Middle frontal gyrus (tissue), 1 donor: ENCODE results near the gene CHI3L1.

ENCODE experiments used
- DNase-seq: peaks from one replicate; pipeline ENCODE4 v3.0.0-alpha.2; 2015; ENCODE audit warnings: low spot score; ENCODE audit errors: extremely low spot score

CHI3L1 gene

DNA sequence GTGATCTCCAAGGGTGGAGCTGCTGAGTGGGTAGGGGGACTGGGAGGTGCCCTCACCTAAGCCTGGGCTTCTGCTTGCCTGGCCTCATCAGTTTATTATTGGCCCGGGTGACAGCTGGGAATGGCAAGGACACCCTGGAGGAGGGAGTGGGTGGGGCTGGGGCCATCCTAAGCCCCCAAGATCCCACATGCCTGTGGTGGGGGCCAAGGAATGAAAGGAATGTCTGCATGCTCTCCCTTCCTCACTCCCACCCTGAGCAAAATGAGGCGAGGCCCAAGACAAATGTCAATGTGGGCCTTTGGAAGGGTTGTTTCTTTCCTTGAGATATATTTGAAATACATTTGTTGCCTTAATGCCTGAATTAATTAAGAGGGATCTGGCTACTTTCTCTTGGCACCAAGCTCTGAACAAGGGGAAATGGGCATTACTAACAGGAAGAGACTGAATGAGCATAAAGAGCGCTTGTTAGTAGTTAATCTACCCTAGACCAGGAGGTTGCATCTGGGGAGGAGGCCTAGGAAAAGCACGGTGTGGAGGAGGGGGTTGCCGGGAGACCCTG is 19.7 kb upstream of the CHI3L1 start:
- DNase-seq: no peak

DNA sequence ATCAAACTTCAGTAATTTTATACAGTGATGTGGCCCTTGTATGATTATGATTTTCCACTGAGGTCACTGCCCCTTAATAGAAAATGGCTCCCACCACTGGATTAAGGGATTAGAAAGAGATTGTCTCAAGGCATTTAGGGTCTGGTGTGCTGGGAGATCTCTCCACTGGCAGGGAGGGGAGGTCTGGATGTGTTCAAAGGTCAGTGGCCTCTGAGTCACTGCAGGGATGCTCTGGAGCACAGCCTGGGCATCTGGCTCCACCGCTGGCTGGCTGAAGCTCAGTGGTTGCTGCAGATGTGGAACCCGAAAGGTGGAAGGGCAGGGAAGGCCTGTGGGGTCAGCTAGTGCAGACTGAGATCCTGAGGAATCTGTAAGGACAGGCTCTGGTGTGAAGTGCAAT is 18.3 kb upstream of the CHI3L1 start:
- no peak for DNase-seq

DNA sequence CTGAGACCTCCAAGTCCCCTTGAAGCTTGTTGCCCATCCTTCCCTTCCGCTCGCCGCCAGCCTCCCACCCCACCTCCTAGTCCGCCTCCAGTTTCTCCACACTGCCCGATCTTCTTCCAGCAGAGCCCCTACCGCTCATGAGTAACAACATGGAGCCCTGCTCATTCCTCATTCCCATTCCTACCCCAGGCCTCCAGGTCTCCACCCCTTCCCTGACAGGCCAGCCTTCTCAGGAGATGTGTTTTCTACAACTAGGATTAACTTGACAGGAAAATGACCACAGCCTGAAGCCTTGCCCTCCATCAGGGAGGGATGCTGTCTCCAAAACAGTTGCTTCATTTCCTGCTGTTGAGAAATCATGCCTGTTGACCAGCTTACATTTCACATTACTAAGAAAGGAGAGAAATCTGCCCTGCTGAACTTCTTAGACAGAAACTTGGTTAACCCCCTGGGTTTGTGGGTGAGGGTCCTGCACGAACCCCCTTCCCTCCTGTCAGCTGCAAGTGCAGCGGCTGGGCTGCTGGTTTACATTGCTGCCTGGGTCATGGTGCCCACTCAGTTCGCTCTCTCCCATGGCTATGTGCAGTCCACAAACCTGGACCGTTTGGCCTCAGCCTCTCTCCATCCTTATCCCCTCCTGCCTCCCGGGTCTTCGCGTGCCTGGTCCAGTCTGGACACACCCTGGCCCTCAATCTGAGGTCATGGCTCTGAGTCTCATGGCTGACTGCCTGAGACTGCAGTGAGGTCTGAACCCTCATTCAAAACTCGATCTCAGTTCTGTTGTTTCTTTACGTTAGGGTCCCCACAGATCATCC is 16.1 kb upstream of the CHI3L1 start:
- DNase-seq: no peak

DNA sequence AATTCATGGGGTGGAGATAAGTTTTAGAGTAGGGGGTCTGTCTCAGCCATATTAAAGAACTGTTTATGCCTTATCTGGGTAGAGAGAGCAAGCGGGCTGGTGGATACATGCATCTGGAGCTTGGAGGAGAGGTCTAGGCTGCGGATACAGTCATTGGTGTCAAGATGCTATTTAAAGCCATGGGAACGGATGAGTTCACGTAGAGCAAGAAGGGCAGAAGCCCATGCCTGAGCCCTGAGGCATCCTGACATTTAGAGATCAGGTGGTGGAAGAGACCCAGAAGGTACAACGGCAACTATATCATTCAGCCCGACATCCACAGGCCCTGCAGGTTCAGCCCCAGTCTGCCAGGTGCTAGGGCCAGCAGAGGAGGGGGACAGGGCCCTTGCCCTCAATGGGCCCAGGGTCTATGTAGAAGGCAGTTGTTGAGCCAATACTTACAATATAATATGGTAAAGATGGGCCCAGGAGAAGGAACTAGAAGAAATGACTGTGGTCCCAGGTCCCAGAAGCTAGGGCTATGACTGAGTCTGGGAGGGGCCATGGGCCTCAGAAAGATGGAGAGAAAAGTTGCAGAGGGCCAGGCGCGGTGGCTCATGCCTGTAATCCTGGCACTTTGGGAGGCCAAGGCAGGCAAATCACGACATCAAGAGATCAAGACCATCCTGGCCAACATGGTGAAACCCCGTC is 15.2 kb upstream of the CHI3L1 start:
- DNase-seq: no peak

DNA sequence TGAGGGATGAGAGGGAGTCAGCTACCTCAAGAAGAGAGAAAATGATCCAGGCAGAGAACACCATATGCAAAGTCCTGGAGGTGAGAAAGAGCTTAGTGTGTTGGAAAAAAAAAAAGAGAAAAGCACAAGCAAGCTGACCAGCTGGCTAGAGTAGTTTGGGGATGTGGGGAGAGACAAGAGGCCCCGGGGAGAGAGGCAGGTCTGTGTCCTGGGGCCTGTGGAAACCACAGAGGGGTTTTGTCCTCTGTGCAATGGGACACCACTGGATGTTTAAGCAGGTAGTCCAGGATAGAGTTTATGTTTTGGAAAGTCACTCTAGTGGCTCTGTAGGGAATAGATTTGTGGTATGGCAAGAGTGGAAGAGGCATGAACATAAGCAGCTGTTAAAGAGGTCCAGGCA is 14.4 kb upstream of the CHI3L1 start:
- DNase-seq: no peak

DNA sequence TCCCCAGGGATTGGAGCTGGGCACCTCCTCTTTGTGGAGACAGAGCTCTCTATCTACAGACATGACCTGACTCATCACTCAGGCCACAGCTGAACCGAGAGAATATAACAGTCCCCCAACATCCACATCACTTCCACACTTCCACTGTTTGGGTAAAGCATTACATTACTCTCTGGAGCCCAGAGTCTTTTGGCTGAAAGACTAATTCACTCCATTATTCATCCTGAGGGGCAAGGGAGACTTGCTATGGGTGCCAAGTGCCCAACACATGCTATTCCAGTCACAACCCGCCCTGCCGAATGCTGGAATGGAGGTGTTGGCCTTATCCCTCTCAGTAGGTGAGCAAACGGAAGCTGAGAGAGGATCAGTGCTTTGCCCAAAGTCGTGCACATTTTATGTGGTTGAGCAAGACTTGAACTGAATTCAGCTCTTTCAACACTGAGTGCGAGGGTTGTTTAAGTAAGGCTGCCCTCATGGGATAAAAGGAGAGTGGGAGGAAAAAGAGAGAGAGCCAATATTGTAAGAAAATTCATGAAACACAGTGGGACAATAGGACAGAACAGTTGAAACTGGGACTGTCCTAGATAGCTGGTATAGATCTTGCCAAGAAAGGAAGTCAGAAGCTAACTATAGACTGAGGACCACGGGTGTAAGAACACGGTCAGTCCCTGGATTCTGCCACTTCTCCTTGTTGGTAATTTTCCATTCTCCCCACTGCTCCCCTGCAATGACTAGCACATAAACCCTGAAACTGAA is 13.5 kb upstream of the CHI3L1 start:
- DNase-seq: peak; percentile 42

DNA sequence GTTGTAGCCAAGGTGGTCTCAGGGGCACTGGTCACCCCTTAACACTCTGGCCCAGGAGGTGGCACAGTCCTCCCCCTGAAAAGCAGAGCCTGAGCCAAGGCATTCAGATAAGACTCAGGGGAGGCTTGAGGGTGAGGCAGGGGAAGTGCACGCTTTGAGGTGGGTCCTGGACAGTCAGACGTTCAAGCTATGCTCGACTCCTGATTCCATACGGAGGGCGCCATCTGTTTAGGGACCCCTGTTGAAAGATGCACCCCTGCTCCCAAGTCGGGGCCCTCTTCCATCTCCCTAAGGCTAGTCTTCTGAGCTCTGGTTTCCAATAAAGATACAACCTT is 12.9 kb upstream of the CHI3L1 start:
- DNase-seq: no peak

DNA sequence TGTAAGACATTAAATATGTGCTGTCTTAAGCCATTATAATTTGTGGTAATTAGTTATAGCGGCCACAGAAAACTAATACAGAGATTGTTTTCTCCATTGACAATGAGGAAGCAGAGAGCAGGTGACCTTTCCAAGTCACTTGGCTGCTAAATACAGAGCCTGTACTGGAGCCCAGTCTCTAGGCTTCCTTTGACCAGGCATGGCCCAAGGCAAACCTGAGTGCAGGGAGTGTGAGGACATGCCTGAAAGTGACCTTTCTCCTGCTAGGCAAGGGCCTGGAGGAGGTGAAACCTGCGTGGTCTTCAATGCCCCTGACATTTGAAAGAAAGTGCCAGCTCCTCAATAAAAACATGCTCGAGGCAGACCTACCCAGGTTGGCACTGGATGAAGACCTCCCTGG is 12.5 kb upstream of the CHI3L1 start:
- DNase-seq: no peak

DNA sequence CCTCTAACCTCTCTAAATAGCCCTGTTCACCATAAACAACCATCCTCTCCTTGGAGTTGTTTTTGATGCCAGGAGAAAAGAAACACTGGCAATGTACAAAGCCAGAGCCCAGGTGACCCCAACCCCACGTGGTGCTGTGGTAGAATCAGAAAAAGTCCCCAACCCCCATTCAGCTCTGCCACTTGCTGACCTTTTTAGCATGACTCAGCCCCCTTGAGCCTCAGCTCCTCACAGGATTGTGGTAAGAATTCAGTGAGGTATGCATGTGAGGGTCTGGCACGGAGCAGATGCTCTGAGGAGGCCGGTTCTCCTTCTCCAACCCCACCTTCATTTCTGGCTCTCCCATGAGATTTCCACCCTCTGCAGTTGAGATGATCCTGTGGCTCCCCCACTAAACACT is 11.1 kb upstream of the CHI3L1 start:
- DNase-seq: no peak

DNA sequence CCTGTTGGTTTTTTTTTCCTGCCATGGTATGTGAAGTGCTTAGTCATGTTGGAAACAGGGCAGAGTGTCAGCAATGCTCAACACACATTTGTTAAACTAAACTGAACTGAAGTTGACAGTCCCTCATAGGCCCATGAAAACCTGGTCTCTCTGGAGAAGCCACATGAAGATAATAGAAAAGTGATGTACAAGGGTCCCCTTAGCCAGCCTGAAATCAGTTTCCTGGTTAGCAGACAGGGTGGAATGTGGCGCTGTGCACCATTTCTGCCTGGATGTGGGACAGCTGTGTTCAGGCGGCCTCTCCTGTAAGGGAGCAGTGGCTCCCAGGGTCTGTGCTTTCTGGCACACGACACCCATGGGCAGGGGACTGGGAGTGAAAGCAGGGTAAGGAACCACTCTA is 9.9 kb upstream of the CHI3L1 start:
- DNase-seq: no peak

DNA sequence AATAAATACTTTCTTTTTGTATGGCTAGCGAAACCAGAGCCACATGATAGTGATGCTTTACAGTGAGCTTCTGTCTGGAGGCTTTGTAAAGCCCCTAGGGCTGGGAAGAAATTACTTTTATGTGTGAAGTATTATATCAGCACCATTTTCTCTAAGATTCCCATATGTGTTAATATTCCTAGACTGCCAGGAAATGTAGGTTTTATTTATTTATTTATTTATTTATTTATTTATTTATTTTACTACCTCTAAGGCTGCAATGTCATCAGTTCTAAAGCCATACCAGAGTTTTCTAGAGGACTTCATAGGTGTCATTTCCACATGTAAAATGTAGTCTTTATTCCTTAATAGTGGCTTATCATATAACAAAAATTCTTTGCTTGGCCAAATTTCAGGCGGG is 4.4 kb upstream of the CHI3L1 start:
- no peak for DNase-seq

DNA sequence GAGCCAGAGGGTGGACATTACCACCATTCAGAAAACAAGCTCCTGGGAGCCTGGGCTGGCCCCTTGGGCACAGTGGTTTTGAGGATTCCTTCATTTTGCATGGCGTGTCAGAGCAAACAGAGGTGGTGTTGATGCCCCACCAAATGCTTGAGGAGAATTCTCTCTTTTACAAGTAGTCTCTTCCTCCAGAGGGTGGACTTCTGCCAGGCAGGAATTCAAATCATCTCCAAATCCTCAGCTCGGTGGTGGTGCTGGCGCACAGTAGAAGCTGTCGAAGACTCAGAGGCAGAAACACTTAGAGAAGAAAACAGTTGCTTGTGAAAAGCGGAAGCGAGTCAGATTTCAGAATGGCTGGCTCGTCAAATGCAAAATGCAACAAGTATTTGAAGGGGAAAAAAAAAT is 3.4 kb upstream of the CHI3L1 start:
- peak; percentile 37 for DNase-seq

DNA sequence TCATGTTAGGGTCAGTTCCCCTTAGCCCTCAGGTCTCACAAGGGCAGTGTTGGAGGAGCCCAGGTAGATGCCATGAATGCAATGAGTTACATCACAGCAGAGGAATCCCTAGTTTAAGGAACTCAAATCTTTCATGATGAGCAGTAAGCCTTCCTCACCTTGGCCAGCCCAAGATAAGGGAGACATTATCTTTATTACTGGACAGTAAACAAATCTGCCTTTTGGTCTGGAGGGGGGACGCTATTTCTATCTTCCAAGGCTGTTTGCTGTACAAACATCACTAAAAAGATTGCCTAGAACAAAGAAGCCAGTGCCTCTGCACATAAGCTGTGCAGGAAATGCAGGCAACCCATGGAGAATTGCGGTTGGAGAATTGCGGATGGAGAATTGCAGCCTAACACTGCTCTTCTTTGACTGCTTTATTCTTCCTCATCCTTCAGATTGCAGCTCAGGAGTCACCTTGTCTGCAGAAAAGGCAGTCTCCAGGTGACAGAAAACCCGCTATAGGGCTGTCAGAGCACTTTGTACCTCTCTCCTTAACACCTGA is 2.3 kb upstream of the CHI3L1 start:
- DNase-seq: no peak

DNA sequence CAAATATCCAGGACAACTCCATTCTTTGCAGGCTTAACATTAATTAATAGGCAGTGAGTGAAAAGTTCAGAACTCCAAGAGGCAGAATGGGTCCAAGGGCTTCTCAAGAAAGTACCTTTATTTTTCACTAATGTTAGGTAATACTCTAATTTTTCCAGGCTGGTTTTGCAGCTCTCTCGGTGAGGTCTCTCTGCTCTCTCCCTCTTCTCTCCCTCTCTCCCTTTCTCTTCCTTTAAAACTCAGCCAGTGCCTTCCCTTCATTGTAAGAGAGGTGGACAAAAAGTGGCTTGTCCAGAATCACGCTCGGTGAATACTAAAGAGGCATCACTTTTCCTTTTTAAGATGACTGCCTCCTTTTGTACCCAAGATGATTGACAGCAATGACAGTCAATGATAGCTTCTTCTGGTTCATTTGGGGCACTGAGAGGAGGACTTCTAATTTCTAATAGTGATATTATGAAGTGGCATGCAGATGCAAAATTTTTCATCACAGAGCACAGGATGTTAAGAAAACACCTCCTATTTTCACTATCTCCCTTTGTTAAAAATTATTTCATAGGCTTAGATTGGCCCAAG is 1.3 kb upstream of the CHI3L1 start:
- DNase-seq: no peak

DNA sequence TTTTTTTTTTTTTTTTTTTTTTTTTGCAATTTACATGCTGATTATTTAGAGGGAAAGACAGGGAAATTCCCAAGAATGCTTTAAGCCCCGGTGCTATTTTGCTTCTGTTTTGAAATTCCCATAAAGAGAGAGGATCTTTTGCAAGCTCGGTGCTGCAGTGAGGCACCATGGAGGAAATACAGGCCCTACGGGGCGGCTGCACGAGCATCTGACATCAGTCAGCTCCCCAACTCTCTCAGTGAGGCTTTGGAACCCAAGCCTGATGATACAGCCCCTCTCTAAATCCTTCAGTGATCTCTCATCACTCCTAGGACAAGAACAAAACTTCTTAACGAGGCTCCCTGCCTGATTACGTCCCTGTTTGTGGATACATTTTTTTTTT is 791 bp upstream of the CHI3L1 start:
- no peak for DNase-seq

DNA sequence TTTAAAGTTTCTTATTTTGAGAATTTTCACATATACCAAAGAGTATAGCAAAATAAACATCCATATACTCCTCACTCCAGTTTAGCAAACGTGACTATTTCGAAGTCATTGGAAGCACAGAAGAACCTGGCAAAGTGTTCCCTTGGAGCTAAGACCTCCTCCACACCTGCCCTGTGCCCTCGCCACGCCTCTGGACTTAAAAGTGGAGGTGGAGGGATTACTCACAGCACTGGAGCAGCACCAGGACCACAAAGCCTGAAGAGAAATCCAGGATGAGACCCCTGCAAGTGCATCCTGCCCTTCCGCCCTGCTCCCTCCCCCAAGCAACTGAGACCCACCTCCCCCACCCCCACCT is 436 bp downstream of the CHI3L1 start:
- DNase-seq: no peak

DNA sequence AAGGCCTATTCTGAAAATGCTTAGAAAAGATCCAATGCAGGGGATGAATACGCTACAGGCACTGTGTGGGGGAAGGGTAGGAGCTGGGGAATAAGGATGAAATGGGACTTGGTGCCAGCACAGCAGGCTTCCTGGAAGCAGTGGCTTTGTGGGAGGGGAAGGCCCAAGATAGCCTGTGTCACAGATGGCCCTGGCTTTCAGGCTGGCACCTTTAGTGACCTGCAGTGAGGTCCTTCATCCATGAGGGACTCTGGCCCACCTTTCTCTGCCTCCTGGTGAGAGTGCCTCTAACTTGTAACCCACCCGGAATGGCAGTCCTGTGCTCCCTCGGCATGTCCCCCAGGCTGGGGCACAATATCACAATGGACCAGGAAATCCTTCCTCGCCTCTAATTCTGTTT is 919 bp downstream of the CHI3L1 start:
- no peak for DNase-seq

DNA sequence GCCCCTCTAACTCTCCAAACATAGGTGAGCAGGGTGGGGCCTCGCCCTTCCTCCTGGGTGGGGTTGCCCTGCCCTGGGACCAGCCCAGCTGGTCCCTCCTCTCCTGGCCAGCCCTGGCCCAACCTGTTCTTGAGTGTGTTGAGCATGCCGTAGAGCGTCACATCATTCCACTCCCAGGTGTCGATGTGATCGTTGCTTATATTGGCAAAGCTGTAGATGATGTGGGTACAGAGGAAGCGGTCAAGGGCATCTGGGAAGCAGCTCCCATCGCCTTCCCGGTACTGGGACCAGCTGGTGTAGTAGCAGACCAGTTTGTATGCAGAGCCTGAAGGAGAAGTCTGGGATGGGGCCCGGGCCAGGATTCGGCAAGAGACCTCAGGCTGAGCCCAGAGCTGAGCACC is 1.4 kb downstream of the CHI3L1 start:
- no peak for DNase-seq

DNA sequence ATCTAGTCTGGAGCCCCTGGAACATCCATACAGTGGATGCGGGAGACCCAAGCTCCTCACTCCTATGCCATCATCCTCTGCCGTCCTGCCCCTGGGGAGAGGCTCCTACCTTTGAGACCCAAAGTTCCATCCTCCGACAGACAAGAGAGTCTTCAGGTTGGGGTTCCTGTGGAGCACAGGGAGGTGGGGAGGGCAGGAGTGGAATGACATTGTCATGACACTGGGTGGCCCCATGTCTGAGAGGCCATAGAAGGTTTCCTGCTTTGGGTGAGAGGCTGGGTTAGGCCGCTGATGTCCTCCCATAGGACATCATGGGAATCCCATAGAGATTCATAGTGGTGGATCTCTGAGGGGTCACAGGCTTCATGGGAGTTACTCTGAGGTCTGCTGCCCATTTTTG is 2.0 kb downstream of the CHI3L1 start:
- DNase-seq: no peak

DNA sequence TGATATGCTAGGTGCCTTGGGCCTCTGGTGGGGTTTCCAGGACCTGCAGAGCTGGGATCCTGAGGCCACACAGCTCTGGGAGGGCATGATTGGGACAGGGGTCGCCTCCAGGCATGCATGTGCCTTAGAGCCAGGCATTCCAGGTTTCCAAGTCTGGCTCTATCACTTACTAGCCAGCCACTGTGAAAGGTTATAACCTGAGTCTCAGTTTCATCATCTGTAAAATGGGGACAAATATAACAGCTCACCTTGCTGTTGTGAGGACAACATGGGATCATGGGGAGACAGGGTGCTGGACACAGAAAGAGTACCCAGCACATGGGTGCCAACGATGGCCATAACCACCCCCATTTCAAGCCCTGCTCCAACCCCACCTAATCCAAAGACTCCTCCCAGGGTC is 2.7 kb downstream of the CHI3L1 start:
- DNase-seq: no peak

DNA sequence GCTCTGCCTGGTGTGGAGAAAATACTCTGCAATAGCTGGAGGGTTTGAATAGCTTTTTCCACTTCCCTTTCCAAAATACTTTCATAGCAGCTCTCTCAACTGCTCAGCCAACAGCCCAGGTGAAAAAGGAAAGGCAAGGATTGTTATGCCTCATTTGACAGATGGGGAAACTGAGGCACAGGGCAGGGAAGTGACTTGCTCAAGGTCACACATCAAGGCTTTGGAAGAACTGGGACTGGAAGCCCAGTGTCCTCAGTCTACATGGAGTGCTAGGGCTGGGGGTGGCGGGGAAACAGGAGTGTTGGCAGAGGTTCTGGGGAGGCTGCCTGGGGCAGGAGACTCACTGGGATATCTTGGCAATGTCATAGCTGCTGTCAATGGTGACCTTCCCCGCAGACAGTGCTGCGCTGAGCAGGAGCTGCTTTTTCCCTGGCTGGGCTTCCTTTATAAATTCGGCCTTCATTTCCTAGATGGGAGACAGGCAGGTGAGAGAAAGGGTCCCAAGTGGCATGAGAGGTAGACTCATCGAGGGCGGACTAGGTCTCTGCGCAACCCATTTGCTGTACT is 4.0 kb downstream of the CHI3L1 start:
- DNase-seq: no peak
